CD4-positive, alpha-beta T cell treated with Interleukin-2 at 100 ng/mL for 4 hours (primary cell): ENCODE data around the gene OPN3.

ENCODE experiments used
- DNase-seq: peaks from one replicate; pipeline ENCODE4 v3.0.0-alpha.2; 2020; ENCODE audit warnings: low spot score

OPN3 gene

GRCh38 chr1:241645199-241645598 lies 5.0 kb upstream of the OPN3 start:
- DNase-seq = no peak

GRCh38 chr1:241644259-241644658 lies 4.1 kb upstream of the OPN3 start:
- DNase-seq = no peak

GRCh38 chr1:241642593-241642944 lies 2.4 kb upstream of the OPN3 start:
- DNase-seq = no peak

- DNase-seq = no peak
These were observed 1.8 kb upstream of the OPN3 start for GRCh38 chr1:241641773-241642592.

- DNase-seq = no peak
These were observed 876 bp upstream of the OPN3 start for GRCh38 chr1:241640867-241641622.

- peak; percentile 12 for DNase-seq
These were observed 483 bp downstream of the OPN3 start for GRCh38 chr1:241639623-241640148.

DNA sequence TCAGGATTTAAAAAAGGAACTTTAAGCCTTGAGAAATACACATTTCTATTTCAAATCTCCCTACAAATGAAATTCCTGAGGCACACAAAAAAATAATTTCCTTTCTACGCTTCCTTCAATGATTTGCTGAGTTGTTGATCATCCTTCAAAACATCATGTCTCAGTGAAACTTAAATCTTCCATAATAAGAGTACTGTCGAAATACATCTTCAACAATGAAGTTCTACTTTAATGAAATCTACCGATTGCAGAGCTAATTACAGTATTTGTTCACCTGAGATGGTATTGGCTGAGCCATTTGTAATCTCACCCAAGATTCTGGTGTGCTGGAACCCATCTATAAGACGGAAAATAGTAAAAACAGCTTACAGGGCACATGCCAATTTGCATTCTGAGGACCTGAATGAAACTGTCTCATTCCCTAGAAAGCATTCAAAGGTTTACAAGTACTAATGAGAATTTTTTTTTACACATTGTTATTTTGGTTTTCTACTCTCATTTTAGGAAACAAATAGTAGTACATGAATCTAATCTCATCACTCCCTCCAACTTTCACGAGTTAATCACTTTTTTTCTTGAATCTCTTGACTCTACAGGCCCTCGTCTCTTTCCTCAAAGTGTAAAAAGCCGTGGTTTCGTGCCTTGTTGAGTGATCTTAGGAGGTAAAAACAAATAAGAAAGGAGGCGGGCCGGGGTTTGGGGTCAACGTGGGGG lies 1.1 kb downstream of the OPN3 start:
- DNase-seq = no peak

- no peak for DNase-seq
These were observed 2.0 kb downstream of the OPN3 start for GRCh38 chr1:241638099-241638682.

GRCh38 chr1:241637604-241638003 lies 2.6 kb downstream of the OPN3 start:
- no peak for DNase-seq

DNA sequence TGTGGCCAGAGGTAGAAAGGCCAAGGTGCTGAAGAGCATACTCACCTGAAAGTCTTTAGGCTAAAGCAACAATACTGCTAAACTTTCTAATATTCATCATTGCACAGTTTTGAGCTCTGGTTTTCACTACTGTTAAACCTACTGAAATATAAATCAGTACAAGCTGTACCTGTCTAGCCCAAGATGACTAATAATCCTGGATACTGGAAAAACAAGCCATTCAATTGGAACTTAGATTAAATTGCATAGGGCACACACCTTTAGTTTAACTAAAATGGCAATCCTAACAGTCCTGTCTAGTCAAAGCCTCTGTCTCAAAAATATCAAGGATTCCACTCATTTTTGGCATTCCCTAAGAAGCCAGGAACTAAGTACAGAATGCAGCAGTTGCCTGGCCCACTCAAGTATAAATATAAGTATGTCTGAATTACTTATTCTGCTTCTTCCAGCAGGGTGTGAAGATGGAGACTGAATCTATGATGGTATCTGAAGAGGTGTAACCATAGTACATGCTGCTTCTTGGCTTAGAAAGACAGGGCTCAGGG lies 3.1 kb downstream of the OPN3 start:
- no peak for DNase-seq

DNA sequence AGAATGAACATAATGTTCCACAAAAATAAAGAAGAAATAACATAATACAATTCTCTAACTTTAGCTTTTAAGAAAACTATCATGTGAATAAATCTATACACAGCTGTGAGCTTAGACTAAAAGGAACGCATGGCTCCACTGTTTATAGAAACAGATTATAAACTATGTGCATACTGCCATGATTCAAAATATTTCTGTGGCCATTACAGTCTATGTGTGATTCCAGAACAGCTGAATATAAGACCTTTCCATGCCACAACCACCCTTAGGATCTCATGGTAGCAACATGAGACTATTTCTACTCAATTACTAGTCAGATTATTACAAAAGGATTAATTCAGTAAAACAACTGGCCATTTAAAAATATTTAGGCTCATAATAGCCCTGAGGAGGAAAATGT lies 3.9 kb downstream of the OPN3 start:
- DNase-seq = no peak

DNA sequence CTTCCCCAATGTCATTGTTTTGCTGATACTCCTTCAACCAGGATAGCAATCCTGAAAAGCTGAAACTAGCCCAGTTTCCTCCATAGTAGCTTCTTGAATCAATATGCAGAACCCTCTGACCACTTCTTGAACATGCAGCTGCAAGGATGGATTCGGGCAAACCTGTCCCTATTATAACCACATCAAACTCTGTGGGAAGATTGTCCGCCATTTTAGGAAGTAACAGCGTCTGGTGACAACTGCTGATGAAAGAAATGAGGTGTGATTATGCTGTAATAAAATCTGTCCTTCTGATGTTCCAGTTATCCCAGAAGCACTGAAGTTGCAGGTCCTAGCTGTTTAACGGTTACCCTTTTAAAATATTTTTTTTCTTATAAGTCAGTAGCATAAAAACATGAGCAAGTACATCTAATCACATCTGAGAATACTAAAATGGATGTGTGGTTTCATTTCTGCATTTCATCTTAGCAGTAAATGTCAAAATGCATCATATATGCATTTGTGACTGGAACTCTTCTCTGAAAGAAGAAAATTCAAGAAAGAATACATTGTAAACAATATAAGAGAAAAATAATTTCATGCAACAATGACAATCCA lies 4.5 kb downstream of the OPN3 start:
- no peak for DNase-seq

DNA sequence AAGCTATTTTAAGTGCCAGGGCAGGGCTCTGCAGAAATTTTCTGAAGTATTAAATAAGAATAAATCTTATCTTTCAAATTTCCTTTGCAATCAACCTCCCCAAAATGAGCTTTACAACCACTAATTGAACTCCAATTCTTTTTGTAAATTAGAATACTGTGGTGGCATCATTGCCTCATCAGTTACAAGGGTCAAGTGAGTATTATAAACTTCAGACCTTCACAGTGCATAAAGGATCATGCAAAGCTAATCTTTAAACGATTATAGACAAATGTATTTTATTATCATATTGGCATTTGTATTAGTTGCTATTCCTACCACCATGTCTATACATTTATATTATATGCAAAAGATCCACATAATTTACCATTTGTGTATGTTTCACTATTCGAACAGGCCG lies 7.2 kb downstream of the OPN3 start:
- no peak for DNase-seq

GRCh38 chr1:241631674-241632073 lies 8.5 kb downstream of the OPN3 start:
- no peak for DNase-seq

- DNase-seq = no peak
These were observed 9.3 kb downstream of the OPN3 start for GRCh38 chr1:241630899-241631298.

GRCh38 chr1:241630476-241630875 lies 9.7 kb downstream of the OPN3 start:
- no peak for DNase-seq

DNA sequence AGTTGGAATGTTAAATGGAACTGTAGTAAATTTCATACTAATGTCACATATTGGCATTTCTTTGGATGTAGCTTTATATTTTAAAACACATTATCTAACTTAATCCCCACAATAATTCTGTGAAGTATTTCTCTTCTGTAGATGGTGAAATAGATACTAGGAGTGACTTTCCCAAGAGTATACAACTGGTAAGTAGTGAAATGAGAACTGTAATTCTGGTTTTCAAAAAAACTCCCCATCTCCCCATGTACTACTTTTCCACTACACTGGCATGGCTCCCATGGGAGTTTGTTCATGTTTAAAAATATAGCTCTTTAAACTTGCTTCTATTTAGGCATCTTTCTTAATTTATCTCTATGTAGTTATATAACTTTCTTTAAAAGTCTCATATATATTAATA lies 10.2 kb downstream of the OPN3 start:
- DNase-seq = no peak

- DNase-seq = peak; percentile 70
These were observed 12.5 kb downstream of the OPN3 start for GRCh38 chr1:241627453-241628259.

DNA sequence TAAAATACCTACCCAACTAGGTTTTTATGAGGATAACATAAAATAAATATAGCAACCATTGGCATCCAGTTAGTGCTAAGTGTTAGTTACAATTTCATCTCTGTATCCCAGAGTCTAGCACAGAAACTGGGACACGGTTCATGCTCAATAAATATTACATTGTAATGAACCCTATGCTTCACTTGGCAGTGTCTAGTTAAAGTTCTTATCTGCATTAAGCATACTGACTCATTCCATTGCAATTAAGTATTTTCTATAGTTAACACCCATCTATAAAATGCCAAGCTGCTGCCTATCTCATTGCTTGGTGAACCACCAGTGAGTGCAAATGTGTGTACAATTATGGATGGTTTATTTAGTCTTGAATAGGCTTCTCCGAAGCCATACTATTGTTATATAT lies 15.2 kb downstream of the OPN3 start:
- no peak for DNase-seq

- DNase-seq = no peak
These were observed 17.5 kb downstream of the OPN3 start for GRCh38 chr1:241622669-241623068.

GRCh38 chr1:241617426-241617825 lies 22.7 kb downstream of the OPN3 start:
- DNase-seq = no peak
